Measurements from ENCODE around the gene CAND1.

GRCh38 chr12:67268335-67268895, 743 bp upstream of the CAND1 start:
- no peak for TF ChIP-seq CTCF (IDR thresholded peaks at IDR 0.05)
- no peak for TF ChIP-seq EZH2 (IDR thresholded peaks at IDR 0.05; ENCODE audit: borderline replicate concordance, insufficient read depth, low read depth, low read length, poor library complexity, severe bottlenecking)
